Ascending aorta (tissue), 2 donors: Measurements from ENCODE around the gene SIRT4. TPM values are rescaled to one million over a fixed set of nuclear protein-coding genes. Genes with fewer than 3 reads are reported as not detected.

ENCODE experiments used
- DNase-seq, 2 donors: peaks; one replicate each; pipeline ENCODE4 v3.0.0-alpha.2; 2019; ENCODE audit warnings: low spot score in 2 of 2
- H3K27ac ChIP-seq, 2 donors: fragments of 200-600 bp; sonication (generic); one replicate each; pipeline ENCODE4 v1.5.1; 2016 to 2017; ENCODE audit warnings: mild to moderate bottlenecking in 1 of 2
- H3K27me3 ChIP-seq: fragments of 200-600 bp; sonication (generic); one replicate; pipeline ENCODE4 v1.5.1; 2017
- H3K36me3 ChIP-seq, 2 donors: fragments of 200-600 bp; sonication (generic); one replicate each; pipeline ENCODE4 v1.5.1; 2016
- H3K4me1 ChIP-seq, 2 donors: fragments of 200-600 bp; sonication (generic); one replicate each; pipeline ENCODE4 v1.5.1; 2016 to 2017; ENCODE audit warnings: mild to moderate bottlenecking in 1 of 2
- H3K4me3 ChIP-seq, 2 donors: fragments of 200-600 bp; sonication (generic); one replicate each; pipeline ENCODE4 v1.5.1; 2016 to 2017; ENCODE audit warnings: mild to moderate bottlenecking in 1 of 2
- H3K9me3 ChIP-seq, 2 donors: fragments of 200-600 bp; sonication (generic); one replicate each; pipeline ENCODE4 v1.5.1; 2016
- CTCF ChIP-seq, 3 experiments: fragments of 200-600 bp in 2 of 3; fragments of 450-650 bp in 1 of 3; sonication (generic) in 2 of 3; IDR thresholded peaks; one replicate each; pipeline ENCODE4 v1.5.1; 2016 to 2019; ENCODE audit warnings: antibody characterized with exemption in 3 of 3, mild to moderate bottlenecking in 1 of 3, moderate library complexity in 1 of 3
- intact Hi-C: fragments of 100-400 bp; cut with DNase I; formaldehyde crosslinking; loops from one replicate; pipeline ENCODE4 v1.15.1; 2023
- total RNA-seq: library from RNA; depleted of rRNA; stranded (reverse); fragments of >200 nt; gene quantifications from one replicate; pipeline ENCODE4 v1.1.0, GENCODE V29; 2016

The SIRT4 gene
- total RNA-seq, 1 donor from 2014 or later, result not detected

- no peak for TF ChIP-seq CTCF (IDR thresholded peaks at IDR 0.05)
- Histone ChIP-seq H3K36me3 (no peaks in the 10 kb centered on the region), H3K27me3 (no peaks in the 10 kb centered on the region), H3K4me3 (no peak overlapping the region), H3K4me1 (peaks cover 0 to 2% of the 10 kb centered on the region in 2 donors), H3K27ac (no peak overlapping the region), H3K9me3 (no peaks in the 10 kb centered on the region)
- intact Hi-C loops, result no loop called here
- no peak for DNase-seq
These were observed 51.0 kb downstream of the SIRT4 start for GRCh38 chr12:120353136-120353535.

DNA sequence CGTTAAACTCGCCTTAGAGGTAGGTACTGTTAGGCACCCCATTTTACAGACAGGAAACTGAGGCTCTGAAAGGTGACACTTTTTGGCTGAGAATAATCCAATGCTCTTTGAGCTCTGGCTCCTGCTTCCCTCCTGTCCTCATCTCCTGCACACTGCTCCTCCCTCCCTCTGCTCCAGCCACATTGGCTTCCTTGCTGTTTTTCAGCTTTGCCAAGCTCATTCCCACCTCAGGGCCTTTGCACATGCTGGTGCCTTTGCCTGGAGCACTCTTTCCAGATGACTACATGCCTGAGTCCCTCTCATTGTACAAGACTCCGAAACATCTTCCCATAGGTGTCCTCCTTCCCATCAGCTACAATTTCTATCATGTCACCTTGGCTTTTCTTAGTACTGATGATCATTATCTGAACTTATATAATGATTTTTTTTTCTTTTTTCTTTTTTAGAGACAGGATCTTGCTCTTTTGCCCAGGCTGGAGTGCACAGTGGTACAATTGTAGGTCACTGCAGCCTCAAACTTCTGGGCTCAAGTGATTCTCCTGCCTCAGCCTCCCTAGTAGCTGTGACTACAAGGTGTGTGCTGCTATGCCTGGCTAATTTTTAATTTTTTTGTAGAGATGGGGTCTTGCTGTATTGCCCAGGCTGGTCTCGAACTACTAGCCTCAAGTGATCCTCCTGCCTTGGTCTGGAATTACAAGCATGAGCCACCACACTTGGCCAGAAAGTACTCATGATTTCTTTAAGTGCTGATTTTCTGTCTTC, 51.6 kb downstream of the SIRT4 start:
- Histone ChIP-seq H3K4me3 (no peak overlapping the region), H3K27me3 (no peaks in the 10 kb centered on the region), H3K9me3 (no peaks in the 10 kb centered on the region), H3K36me3 (no peaks in the 10 kb centered on the region), H3K4me1 (peaks cover 0 to 2% of the 10 kb centered on the region in 2 donors), H3K27ac (no peak overlapping the region)
- DNase-seq, result no peak
- intact Hi-C loops, result no loop called here
- no peak for TF ChIP-seq CTCF (IDR thresholded peaks at IDR 0.05)

- Histone ChIP-seq H3K9me3 (no peaks in the 10 kb centered on the region), H3K27me3 (peaks cover 3% of the 10 kb centered on the region), H3K4me3 (peak overlapping the region in 1 of 2 donors; percentile 17), H3K36me3 (no peaks in the 10 kb centered on the region), H3K27ac (no peak overlapping the region), H3K4me1 (peaks cover 0 to 2% of the 10 kb centered on the region in 2 donors)
- intact Hi-C loops, result loop anchor here (1.0 kb wide), 1 partner anchor 74 kb away; no protein-coding TSS in a partner anchor
- peak in 1 of 2 donors; percentile 78 for DNase-seq
- TF ChIP-seq CTCF (IDR thresholded peaks at IDR 0.05), result peak; percentile 76 to 77 (median 76)
These were observed 54.5 kb downstream of the SIRT4 start for GRCh38 chr12:120356567-120357030.

GRCh38 chr12:120357104-120357503, 55.0 kb downstream of the SIRT4 start:
- no peaks in the 10 kb centered on the region for H3K9me3 ChIP-seq
- peak overlapping the region in 1 of 2 donors; percentile 17 for H3K4me3 ChIP-seq
- intact Hi-C loops, result no loop called here
- DNase-seq, result no peak
- H3K4me1 ChIP-seq, result peaks cover 0 to 3% of the 10 kb centered on the region in 2 donors
- no peaks in the 10 kb centered on the region for H3K36me3 ChIP-seq
- no peak overlapping the region for H3K27ac ChIP-seq
- TF ChIP-seq CTCF (IDR thresholded peaks at IDR 0.05), result no peak
- H3K27me3 ChIP-seq, result peaks cover 4% of the 10 kb centered on the region

- no peak overlapping the region for H3K4me3 ChIP-seq
- intact Hi-C loops, result no loop called here
- DNase-seq, result no peak
- H3K4me1 ChIP-seq, result peaks cover 0 to 3% of the 10 kb centered on the region in 2 donors
- TF ChIP-seq CTCF (IDR thresholded peaks at IDR 0.05), result no peak
- H3K9me3 ChIP-seq, result no peaks in the 10 kb centered on the region
- no peak overlapping the region for H3K27ac ChIP-seq
- H3K27me3 ChIP-seq, result peaks cover 4% of the 10 kb centered on the region
- H3K36me3 ChIP-seq, result no peaks in the 10 kb centered on the region
These were observed 56.4 kb downstream of the SIRT4 start for GRCh38 chr12:120358412-120359100.
